Activated effector memory CD4-positive, alpha-beta T cell treated with anti-CD3 and anti-CD28 coated beads, Interleukin-2, amount 50 U/mL, for 16 hours (primary cell): ENCODE data around the gene TBC1D16.
"Not testable (repeated sequence)": the region's sequence is repeated elsewhere in the genome, so short reads cannot be mapped to it uniquely, and the experiment has no call there.

Experiments
- DNase-seq: peaks from one replicate; pipeline ENCODE4 v3.0.0-alpha.2; 2020

Gene TBC1D16

GRCh38 chr17:79912552-79913330 is 122.9 kb downstream of the TBC1D16 start:
- DNase-seq, result no peak

GRCh38 chr17:79911430-79912399 is 124.0 kb downstream of the TBC1D16 start:
- no peak for DNase-seq

GRCh38 chr17:79910985-79911361 is 124.7 kb downstream of the TBC1D16 start:
- DNase-seq, result no peak

GRCh38 chr17:79909121-79909520 is 126.6 kb downstream of the TBC1D16 start:
- no peak for DNase-seq

- DNase-seq, result no peak
These were observed 127.8 kb downstream of the TBC1D16 start for GRCh38 chr17:79907850-79908249.

- no peak for DNase-seq
These were observed 128.4 kb downstream of the TBC1D16 start for GRCh38 chr17:79907217-79907715.

GRCh38 chr17:79905832-79906231 is 129.8 kb downstream of the TBC1D16 start:
- DNase-seq, result no peak

GRCh38 chr17:79904865-79905264 is 130.8 kb downstream of the TBC1D16 start:
- DNase-seq, result no peak

- no peak for DNase-seq
These were observed 133.4 kb downstream of the TBC1D16 start for GRCh38 chr17:79902146-79902791.

- no peak for DNase-seq
These were observed 134.5 kb downstream of the TBC1D16 start for GRCh38 chr17:79901131-79901530.

GRCh38 chr17:79899584-79899983 is 136.1 kb downstream of the TBC1D16 start:
- no peak for DNase-seq

GRCh38 chr17:79897243-79898063 is 138.2 kb downstream of the TBC1D16 start:
- no peak for DNase-seq

GRCh38 chr17:79893457-79893856 is 142.2 kb downstream of the TBC1D16 start:
- DNase-seq, result not testable (repeated sequence)

GRCh38 chr17:79892457-79893241 is 143.0 kb downstream of the TBC1D16 start:
- DNase-seq, result peak; percentile 31

GRCh38 chr17:79891113-79891730 is 144.4 kb downstream of the TBC1D16 start:
- DNase-seq, result peak; percentile 41

- no peak for DNase-seq
These were observed 145.0 kb downstream of the TBC1D16 start for GRCh38 chr17:79890706-79891105.

GRCh38 chr17:79888811-79889634 is 146.6 kb downstream of the TBC1D16 start:
- no peak for DNase-seq

GRCh38 chr17:79888009-79888540 is 147.6 kb downstream of the TBC1D16 start:
- DNase-seq, result no peak

- DNase-seq, result no peak
These were observed 148.2 kb downstream of the TBC1D16 start for GRCh38 chr17:79887451-79887991.
